NCI-H2029 (cell line): ENCODE measurements around the gene SLC22A4.

Source experiments
- DNase-seq: peaks from one replicate; lab custom pipeline; 2025; lab: John Stamatoyannopoulos, UW

The SLC22A4 gene

DNA sequence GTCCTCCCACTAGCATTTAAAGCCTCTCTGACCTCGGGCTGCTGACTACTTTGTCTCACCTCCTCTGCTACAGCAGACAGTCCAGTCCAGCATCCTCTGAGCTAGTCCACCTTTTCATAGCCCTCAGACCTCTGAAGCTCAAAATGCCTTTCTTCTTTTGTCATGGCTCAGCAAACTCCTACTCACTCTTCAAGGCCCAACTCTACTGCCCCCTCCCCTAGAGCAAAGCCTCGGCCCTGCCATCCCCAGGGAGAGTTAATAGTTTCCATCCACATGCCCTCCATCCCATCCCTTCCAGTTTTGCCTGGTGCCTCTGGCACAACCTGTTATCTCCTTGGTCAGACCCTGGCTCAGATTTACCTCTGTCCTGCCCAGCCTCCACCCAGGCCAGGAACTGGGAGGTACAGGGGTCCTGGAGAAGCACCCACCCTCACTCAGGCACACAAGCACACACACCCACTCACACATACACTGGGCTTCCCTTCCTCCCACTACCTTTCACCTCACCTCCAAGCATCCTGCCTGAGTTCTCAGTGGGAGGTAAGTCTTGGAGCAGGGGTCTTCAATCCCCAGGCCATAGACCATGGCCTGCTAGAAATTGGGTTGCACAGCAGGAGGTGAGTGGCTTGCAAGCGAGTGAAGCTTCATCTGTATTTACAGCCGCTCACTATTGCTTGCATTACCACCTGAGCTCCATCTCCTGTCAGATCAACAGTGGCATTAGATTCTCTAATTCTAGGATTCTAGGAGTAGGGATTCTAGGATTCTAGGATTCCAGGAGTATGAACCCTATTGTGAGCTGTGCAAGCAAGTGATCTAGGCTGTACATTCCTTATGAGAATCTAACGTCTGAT, 18.6 kb upstream of the SLC22A4 start:
- no peak for DNase-seq

GRCh38 chr5:132277256-132277655, 16.9 kb upstream of the SLC22A4 start:
- DNase-seq = no peak

GRCh38 chr5:132277971-132278853, 16.0 kb upstream of the SLC22A4 start:
- DNase-seq = no peak

GRCh38 chr5:132279801-132280200, 14.4 kb upstream of the SLC22A4 start:
- DNase-seq = no peak

GRCh38 chr5:132280371-132281240, 13.6 kb upstream of the SLC22A4 start:
- no peak for DNase-seq

DNA sequence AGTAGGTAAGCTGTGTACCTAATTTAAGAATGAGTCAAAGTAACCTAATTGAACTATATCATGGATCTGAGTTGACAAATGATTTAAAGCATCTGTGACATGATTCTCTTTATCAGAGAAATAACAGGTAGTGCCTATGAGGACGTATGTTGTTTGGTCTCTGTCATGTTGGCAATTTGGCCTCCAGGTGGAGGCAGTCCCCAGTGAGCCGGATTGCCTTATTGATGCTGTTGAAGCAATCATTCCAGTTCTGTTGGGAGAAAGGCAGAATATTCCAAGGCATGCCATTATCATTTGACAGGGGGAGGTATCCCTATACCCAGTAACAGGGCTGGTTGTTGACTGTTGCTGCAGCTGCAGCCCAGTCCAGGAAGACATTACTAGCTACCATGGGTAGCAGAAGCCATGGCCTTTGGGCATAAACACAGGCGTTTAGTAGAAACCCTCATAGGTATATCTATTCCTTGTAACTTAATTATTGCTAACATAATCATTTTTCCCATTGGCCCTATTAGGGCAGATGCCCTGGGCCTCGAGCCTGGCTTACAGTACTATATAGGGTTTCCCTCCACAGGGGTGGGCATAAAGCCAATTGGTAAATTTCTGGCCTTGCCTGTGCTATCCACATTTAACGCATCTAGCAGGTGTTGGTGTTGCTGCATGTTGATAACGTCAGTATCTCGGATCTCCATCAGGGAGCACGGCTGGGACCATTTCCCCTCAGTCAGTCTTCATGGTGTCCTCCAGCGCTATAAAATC, 12.2 kb upstream of the SLC22A4 start:
- no peak for DNase-seq

GRCh38 chr5:132283423-132284043, 10.7 kb upstream of the SLC22A4 start:
- no peak for DNase-seq

DNA sequence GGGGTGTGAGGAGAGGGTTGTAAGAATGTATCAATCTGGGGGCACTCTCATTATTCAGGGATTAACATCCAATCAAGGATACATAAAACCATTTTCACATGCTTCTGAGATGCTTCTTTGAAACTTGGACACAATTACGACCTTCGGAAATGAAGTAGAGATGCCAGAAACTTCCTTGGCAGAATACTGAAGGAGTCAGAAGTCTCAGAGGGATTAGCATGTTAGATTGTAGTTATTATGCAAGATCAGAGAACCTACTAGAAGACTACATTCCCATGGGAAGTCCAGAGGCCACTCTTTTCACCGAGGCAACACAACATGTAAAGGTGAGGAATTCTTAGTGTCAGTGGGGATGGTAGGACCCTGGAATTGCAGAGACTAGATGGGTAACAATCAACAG, 5.1 kb upstream of the SLC22A4 start:
- DNase-seq = no peak

DNA sequence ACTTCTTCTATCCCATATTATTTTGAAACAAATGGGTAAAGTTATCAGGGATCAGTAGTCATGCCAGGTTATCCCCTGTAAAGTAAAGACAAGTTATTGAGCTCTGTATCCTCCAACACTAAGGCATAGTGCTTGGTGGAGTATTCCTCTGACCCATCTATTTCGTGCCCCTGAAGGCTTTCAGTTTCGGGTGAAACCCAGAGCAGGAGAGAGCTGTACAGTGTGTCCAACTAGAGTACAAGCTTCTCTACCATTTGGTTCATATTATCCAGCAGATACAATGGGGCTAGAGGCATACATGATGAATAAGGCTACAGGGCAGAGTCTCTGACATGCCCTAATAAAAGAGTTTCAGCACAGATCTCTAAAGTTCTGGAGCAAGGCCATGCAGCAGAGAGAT, 3.2 kb upstream of the SLC22A4 start:
- no peak for DNase-seq

DNA sequence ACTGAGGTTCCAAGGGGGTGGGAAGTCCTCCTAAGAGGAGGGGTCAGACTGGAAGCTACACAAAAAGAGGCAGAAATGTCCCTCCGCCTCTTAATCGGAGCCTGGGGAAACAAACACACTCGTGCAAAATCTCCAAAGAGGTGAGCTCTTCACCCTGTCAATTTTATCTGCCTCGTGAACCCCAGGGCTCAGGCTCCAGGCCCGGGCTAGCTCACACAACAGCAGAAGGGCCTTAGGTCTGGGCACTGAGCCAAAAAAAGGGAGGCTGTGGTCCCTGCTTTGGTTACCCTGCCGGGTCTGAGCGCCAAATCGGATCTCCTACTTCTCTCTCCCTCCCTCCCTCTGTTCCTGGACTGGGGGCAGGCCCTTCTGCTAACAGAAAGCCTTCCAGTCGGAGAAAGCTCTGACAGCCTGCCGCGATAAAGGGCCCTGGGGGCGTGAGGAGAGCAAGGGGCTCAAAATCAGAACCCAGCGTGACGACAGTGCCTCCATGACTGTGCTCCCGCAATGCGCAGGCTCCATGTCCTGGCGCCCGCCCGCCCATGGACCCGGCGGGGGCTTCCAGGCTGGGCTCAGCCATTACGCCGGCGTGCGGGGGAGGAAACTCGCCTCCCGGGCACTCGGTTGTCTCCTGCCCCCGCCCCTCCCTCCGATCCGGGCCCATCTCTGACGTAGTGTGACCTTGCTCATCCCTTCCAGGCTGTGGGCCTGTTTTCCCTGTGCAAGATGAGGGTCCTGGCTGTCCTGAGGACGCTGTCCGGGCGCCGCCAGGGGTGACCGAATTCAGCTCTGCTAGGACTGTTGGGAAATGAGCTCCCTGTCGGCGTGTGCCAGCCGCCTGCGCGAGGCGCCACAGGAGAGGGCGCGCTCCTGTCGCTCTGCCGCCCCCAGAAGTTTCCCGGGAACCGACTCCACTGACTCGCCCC, 865 bp upstream of the SLC22A4 start:
- DNase-seq = peak; percentile 83

DNA sequence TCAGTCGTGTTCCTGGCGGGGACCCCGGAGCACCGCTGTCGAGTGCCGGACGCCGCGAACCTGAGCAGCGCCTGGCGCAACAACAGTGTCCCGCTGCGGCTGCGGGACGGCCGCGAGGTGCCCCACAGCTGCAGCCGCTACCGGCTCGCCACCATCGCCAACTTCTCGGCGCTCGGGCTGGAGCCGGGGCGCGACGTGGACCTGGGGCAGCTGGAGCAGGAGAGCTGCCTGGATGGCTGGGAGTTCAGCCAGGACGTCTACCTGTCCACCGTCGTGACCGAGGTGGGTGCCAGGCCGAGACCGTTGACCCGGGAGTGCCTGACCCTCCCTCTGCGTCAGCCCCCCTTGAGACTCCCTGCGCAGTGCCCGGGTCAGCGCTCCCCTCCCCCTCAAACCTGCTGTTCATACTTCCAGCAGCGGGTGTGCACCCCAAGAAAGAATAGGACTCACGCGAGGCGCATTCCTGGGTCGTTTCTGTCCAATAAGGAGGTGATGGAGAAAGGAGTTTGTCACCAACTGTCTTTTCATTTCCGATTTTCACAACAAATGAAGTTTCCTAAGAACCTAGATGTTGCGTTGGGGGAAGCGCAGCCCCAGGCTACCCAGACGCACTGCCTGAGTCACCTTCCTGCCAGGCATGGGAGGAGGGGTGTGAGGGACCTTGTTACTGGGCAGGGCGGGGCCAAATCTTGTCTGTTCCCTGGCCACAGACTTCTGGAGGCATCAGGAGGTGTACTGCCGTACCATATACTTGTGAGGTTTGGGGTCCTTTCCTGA, 722 bp downstream of the SLC22A4 start:
- DNase-seq = no peak

DNA sequence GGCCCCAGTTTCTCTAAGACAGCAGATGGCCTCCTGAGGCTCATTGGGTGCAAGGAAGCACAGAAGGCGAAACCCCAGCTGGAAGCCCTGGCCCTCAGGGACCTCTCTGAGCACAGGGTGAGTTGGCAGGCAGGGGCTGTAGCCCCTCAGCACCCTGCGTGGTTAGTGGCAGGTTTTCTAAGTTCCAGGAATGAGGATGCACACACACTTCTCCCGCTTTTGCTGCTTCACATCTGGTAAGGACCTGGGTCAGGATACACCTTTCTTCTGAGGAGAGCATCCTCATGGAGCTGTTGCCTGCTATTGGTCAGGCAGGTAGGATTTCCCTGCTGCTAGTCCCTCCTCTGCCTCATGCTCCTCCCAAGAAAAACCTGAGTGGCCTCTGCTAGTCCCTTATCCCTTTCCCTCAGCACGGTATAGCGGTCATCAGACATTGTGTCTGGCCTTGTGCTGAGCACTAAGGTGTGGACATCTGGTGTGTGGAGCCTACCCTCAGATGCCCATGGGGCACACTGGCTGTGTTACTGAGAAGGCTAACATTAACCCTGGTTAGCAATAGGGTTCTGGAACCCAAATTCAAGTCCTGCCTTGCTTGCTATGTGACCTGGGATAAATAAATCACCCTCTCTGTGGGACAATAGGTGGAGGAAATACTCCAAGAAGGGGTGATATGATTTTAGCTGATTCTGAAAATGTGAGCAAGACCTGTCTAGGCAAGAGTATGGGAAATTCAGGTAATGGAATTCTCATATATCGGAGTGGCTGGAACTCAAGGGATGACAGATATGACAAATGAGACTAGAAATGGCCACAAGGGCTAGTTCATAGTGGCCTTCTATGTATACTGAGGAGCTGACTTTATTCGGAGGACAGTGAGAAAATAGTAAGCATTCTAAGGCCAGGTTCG, 1.6 kb downstream of the SLC22A4 start:
- no peak for DNase-seq

GRCh38 chr5:132296412-132297016, 2.3 kb downstream of the SLC22A4 start:
- no peak for DNase-seq

DNA sequence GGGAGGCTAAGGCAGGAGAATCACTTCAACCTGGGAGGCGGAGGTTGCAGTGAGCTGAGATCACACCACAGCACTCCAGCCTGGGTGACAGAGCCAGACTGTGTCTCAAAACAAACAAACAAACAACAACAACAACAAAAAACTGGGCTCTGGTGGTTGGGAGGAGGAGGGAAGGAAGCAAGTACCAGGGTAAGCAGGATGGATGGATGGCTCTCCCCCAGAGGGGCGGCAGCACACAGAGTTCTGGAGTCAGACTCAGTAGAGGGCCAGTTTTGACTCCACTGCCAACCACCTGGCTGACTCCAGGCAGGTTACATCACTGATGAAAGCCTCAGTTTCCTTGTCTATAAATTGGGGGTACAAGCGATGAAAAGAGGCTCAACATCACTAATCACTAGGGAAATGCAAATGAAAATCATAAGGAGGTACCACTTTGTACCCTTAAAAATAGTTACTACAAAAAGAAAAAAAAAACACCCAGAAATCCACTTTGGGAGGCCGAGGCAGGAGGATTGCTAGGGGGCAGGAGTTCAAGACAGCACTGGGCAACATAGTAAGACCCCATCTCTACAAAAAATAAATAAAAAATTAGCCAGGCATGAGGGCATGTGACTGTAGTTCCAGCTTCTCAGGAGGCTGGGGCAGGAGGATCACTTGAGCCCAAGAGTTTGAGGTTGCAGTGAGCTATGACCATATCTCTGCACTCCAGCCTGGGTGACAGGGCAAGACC, 3.2 kb downstream of the SLC22A4 start:
- DNase-seq = no peak

DNA sequence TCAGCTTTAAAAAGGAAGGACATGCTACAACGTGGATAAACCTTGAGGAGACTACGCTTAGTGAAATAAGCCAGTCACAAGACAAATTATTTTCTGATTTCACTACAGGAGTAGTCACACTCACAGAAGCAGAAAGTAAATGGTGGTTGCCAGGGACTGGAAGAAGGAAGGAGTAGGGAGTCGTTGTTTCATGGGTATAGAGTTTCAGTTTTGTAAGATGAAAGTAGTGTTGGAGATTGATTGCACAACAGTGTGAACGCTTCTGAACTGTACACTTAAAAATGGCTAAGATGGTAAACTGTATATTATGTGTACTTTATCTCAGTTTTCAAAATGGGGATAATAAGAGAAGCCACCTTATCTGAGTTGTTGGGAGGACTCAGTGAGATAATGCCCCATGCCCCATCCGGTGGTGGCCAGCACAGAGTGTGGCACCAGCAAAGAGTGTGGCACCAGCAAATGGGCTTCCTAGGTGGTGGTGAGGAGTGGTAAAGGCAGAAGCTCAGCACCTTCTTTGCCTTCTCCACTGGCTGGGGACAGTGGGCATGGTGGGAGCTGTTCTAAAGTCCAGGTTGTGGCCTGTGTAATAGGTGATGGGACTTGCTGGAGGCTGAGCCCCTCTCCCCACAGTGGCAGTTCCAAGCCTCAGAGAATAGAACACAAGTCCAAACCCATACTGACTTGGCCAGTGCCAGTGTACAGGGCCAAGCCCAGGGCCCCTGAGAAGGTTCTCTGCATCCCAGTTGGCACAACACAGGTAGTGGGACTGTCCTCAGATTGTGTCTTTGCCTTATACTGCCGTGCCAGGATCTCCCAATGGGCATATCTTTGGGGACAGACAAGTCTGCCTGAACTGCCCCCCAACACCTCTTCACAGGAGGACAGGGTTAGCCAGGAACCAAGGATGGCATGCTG, 4.4 kb downstream of the SLC22A4 start:
- DNase-seq = no peak

DNA sequence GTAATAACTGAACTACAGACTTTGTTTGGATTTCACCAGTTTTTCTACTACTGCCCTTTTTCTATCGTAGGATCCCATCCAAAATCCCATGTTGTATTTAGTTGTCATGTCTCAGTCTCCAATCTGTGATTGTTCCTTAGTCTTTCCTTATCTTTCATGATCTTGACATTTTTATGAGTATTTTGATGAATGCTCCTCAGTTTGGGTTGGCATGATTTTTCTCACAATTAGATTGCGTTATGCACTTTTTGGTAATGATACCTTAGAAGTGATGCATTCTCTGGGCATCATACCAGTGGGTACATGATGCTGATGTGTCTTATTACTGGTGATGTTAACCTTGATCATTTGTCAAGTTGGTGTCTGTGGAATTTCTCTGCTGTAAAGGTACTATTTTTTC, 5.7 kb downstream of the SLC22A4 start:
- no peak for DNase-seq
